Measurements from ENCODE around the gene NBEA.

DNA sequence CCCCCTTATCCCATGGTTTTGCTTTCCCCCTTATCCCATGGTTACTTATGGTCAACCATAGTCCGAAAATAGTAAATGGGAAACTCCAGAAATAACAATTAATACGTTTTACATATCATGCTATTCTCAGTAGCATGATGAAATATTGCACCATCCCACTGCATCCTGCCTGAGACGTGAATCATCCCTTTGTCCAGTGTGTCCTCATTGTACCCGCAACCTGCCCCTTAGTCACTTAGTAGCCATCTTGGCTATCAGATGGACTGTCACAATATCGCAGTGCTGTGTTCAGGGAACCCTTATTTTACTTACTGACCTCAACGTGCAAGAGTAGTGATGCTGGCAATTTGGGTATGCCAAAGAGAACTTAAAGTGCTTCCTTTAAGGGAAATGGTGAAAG lies 10.5 kb upstream of the NBEA start:
- no peak for TF ChIP-seq YY1 (IDR thresholded peaks at IDR 0.05; ENCODE audit: insufficient read depth, insufficient read length)
- no peak for TF ChIP-seq ZNF274 (IDR thresholded peaks at IDR 0.05; ENCODE audit: low read depth, low read length)
- no peak for TF ChIP-seq SUZ12 (IDR thresholded peaks at IDR 0.05; ENCODE audit: extremely low read depth, insufficient read depth, insufficient read length)

Measured in NT2/D1 (cell line).